SK-MEL-5 (cell line): Measurements from ENCODE around the gene POLRMT. TPM values are rescaled to one million over a fixed set of nuclear protein-coding genes. Genes with fewer than 3 reads are reported as not detected.
"Not testable (repeated sequence)": the region's sequence is repeated elsewhere in the genome, so short reads cannot be mapped to it uniquely, and the experiment has no call there.

Source experiments
- DNase-seq: peaks from one replicate; pipeline ENCODE4 v3.0.0-alpha.2; 2016; ENCODE audit warnings: low read depth, low spot score
- in situ Hi-C: cut with HindIII; loops from 2 replicates; pipeline ENCODE4 v1.10.0; 2016; ENCODE audit warnings: low sequenced_read_pairs, high pct_unique_total_duplicates, low pct_unique_long_range_greater_than_20kb
- total RNA-seq: library from RNA; depleted of rRNA; stranded (reverse); fragments of >200 nt; shearing (Covaris generic); gene quantifications from 2 replicates; pipeline ENCODE4 v1.2.3, GENCODE V29; 2014

POLRMT gene
- total RNA-seq, 1 experiment from 2014 or later: 29.0 TPM

GRCh38 chr19:639253-640160 is 6.2 kb upstream of the POLRMT start, which contains the start of gene FGF22:
FGF22 (plus strand) TSS chr19:639879; CDS start chr19:639926, 47 bp downstream.
- in situ Hi-C loops: no loop called here
- peak; percentile 80 for DNase-seq

- no peak for DNase-seq
- in situ Hi-C loops: no loop called here
These were observed 5.5 kb upstream of the POLRMT start for GRCh38 chr19:638906-639252.

GRCh38 chr19:634975-635652 is 1.8 kb upstream of the POLRMT start:
- in situ Hi-C loops: no loop called here
- DNase-seq: no peak

- in situ Hi-C loops: no loop called here
- no peak for DNase-seq
These were observed 676 bp upstream of the POLRMT start for GRCh38 chr19:633786-634639.

GRCh38 chr19:632579-633067 is 714 bp downstream of the POLRMT start:
- peak; percentile 39 for DNase-seq

GRCh38 chr19:629961-630714 is 3.2 kb downstream of the POLRMT start:
- in situ Hi-C loops: no loop called here
- no peak for DNase-seq

More at GRCh38 chr19:632579-633067, 714 bp downstream of the POLRMT start:
- in situ Hi-C loops: no loop called here

- DNase-seq, in situ Hi-C loops: not testable (repeated sequence)
These were observed 3.8 kb downstream of the POLRMT start for GRCh38 chr19:629515-629914.

GRCh38 chr19:628168-628567 is 5.2 kb downstream of the POLRMT start:
- in situ Hi-C loops: no loop called here
- no peak for DNase-seq

GRCh38 chr19:626566-626965 is 6.8 kb downstream of the POLRMT start:
- in situ Hi-C loops: not testable (repeated sequence)

GRCh38 chr19:625257-625656 is 8.1 kb downstream of the POLRMT start:
- DNase-seq: no peak
- in situ Hi-C loops: no loop called here

More at GRCh38 chr19:626566-626965, 6.8 kb downstream of the POLRMT start:
- DNase-seq: not testable (repeated sequence)

GRCh38 chr19:624433-625109 is 8.8 kb downstream of the POLRMT start:
- DNase-seq: no peak
- in situ Hi-C loops: no loop called here

GRCh38 chr19:623974-624373 is 9.4 kb downstream of the POLRMT start:
- in situ Hi-C loops: no loop called here
- no peak for DNase-seq

- no peak for DNase-seq
- in situ Hi-C loops: no loop called here
These were observed 10.0 kb downstream of the POLRMT start for GRCh38 chr19:623175-623916.

GRCh38 chr19:622666-623065 is 10.7 kb downstream of the POLRMT start:
- no peak for DNase-seq
- in situ Hi-C loops: no loop called here

GRCh38 chr19:621819-622218 is 11.5 kb downstream of the POLRMT start:
- in situ Hi-C loops: no loop called here
- DNase-seq: no peak

GRCh38 chr19:621191-621590 is 12.1 kb downstream of the POLRMT start:
- DNase-seq, in situ Hi-C loops: not testable (repeated sequence)
